SU-DHL-6 (cell line): ENCODE results near the gene IGSF10.

Experiments used
- H2AFZ ChIP-seq: fragments of 200-600 bp; sonication (generic); 2 replicates; pipeline ENCODE4 v1.6.1; 2014; ENCODE audit warnings: low read depth, mild to moderate bottlenecking, moderate library complexity, mixed read lengths, antibody characterized with exemption, low read length; ENCODE audit not compliant: severe bottlenecking
- H3F3A ChIP-seq: fragments of 200-600 bp; shearing (Covaris generic); 2 replicates; pipeline ENCODE4 v1.6.0; 2016; ENCODE audit warnings: antibody characterized with exemption, mild to moderate bottlenecking; ENCODE audit not compliant: insufficient read depth
- H3K27ac ChIP-seq: fragments of 200-600 bp; sonication (generic); 2 replicates; pipeline ENCODE4 v1.5.1; 2016; ENCODE audit warnings: low read depth, mild to moderate bottlenecking, low read length, moderate library complexity, mixed read lengths
- H3K27me3 ChIP-seq: fragments of 200-600 bp; sonication (generic), shearing (Covaris generic); 2 replicates; pipeline ENCODE4 v1.6.0; 2014; ENCODE audit warnings: mild to moderate bottlenecking, low read length
- H3K36me3 ChIP-seq: fragments of 200-600 bp; sonication (generic); 2 replicates; pipeline ENCODE4 v1.6.1; 2014; ENCODE audit warnings: mild to moderate bottlenecking, low read length, mixed read lengths
- H3K4me2 ChIP-seq: fragments of 300-600, 200-600 bp; shearing (Covaris generic), sonication (generic); 2 replicates; pipeline ENCODE4 v1.6.0; 2014; ENCODE audit warnings: low read length, low read depth, mild to moderate bottlenecking; ENCODE audit not compliant: poor library complexity, severe bottlenecking
- H3K4me3 ChIP-seq: fragments of 200-600 bp; sonication (generic); 2 replicates; pipeline ENCODE4 v1.5.1; 2014; ENCODE audit warnings: antibody characterized with exemption, low read length, mild to moderate bottlenecking, mixed read lengths; ENCODE audit not compliant: insufficient read depth, poor library complexity, severe bottlenecking
- H3K79me2 ChIP-seq: fragments of 200-600 bp; sonication (generic); 2 replicates; pipeline ENCODE4 v1.6.1; 2014; ENCODE audit warnings: mild to moderate bottlenecking, low read length, moderate library complexity; ENCODE audit not compliant: insufficient read depth
- H3K9ac ChIP-seq: fragments of 200-600 bp; sonication (generic); 2 replicates; pipeline ENCODE4 v1.7.0; 2014; ENCODE audit warnings: mild to moderate bottlenecking, low read length
- H3K9me2 ChIP-seq: fragments of 200-600 bp; sonication (generic); replicated peaks from 2 replicates; pipeline ENCODE4 v1.6.1; 2014; ENCODE audit warnings: low read length; ENCODE audit not compliant: insufficient read depth
- H3K9me3 ChIP-seq: fragments of 200-600 bp; sonication (generic); 2 replicates; pipeline ENCODE4 v1.6.1; 2014; ENCODE audit warnings: low read length, mixed read lengths; ENCODE audit not compliant: insufficient read depth
- H4K20me1 ChIP-seq: fragments of 200-600 bp; sonication (generic); 2 replicates; pipeline ENCODE4 v1.6.1; 2014; ENCODE audit warnings: low read depth, mild to moderate bottlenecking, antibody characterized with exemption, low read length, moderate library complexity, mixed read lengths
- CTCF ChIP-seq: fragments of 200-600 bp; sonication (generic); IDR thresholded peaks from one replicate; pipeline ENCODE4 v1.5.1; 2017; ENCODE audit warnings: antibody characterized with exemption, mild to moderate bottlenecking, low read length, moderate library complexity; ENCODE audit not compliant: insufficient read depth, poor library complexity, severe bottlenecking
- EZH2phosphoT487 ChIP-seq: fragments of 200-600 bp; sonication (generic), shearing (Covaris generic); conservative IDR thresholded peaks from 2 replicates; pipeline ENCODE4 v1.6.1; 2018; ENCODE audit warnings: mild to moderate bottlenecking, antibody characterized with exemption, low read length, moderate library complexity, mixed read lengths

The IGSF10 gene

GRCh38 chr3:151503074-151503473 lies 42.2 kb upstream of the IGSF10 start:
- Histone ChIP-seq H3K9me2 (no peaks in the 10 kb centered on the region), H3K27ac (no peak overlapping the region), H3K4me2 (no peak overlapping the region), H3K27me3 (no peaks in the 10 kb centered on the region), H3K36me3 (no peaks in the 10 kb centered on the region), H3K4me3 (no peak overlapping the region), H4K20me1 (no peaks in the 10 kb centered on the region), H3K9me3 (no peaks in the 10 kb centered on the region), H3K9ac (no peak overlapping the region), H3K79me2 (no peaks in the 10 kb centered on the region), H2AFZ (no peak overlapping the region), H3F3A (no peaks in the 10 kb centered on the region)
- TF ChIP-seq CTCF (no peak), EZH2phosphoT487 (no peak)

- Histone ChIP-seq H3K27ac (no peak overlapping the region), H3F3A (no peaks in the 10 kb centered on the region), H3K36me3 (no peaks in the 10 kb centered on the region), H2AFZ (no peak overlapping the region), H4K20me1 (no peaks in the 10 kb centered on the region), H3K9me3 (no peaks in the 10 kb centered on the region), H3K4me2 (no peak overlapping the region), H3K4me3 (no peak overlapping the region), H3K27me3 (no peaks in the 10 kb centered on the region), H3K9ac (no peak overlapping the region), H3K79me2 (no peaks in the 10 kb centered on the region), H3K9me2 (no peaks in the 10 kb centered on the region)
- TF ChIP-seq EZH2phosphoT487 (no peak), CTCF (no peak)
Measured at GRCh38 chr3:151501923-151502632, 41.2 kb upstream of the IGSF10 start.

- TF ChIP-seq CTCF (no peak), EZH2phosphoT487 (no peak)
- H3K27ac ChIP-seq, result no peak overlapping the region
- no peaks in the 10 kb centered on the region for H3K9me2 ChIP-seq
- no peaks in the 10 kb centered on the region for H3K27me3 ChIP-seq
- H3K4me2 ChIP-seq, result no peak overlapping the region
- H3K9me3 ChIP-seq, result no peaks in the 10 kb centered on the region
- H3F3A ChIP-seq, result no peaks in the 10 kb centered on the region
- H3K79me2 ChIP-seq, result no peaks in the 10 kb centered on the region
- H3K4me3 ChIP-seq, result no peak overlapping the region
- H3K36me3 ChIP-seq, result no peaks in the 10 kb centered on the region
- H2AFZ ChIP-seq, result no peak overlapping the region
- no peaks in the 10 kb centered on the region for H4K20me1 ChIP-seq
- H3K9ac ChIP-seq, result no peak overlapping the region
Measured at GRCh38 chr3:151501171-151501922, 40.5 kb upstream of the IGSF10 start.
